Kidney tubule cell (primary cell): ENCODE results near the gene ZC4H2.
A peak's percentile ranks its signal among the peaks of the same experiment; 100 is the strongest.
"Not testable (repeated sequence)": the region's sequence is repeated elsewhere in the genome, so short reads cannot be mapped to it uniquely, and the experiment has no call there.

Source experiments
- DNase-seq: peaks from one replicate; pipeline ENCODE4 v3.0.0-alpha.2; 2018; ENCODE audit warnings: low spot score

Gene ZC4H2, protein sequence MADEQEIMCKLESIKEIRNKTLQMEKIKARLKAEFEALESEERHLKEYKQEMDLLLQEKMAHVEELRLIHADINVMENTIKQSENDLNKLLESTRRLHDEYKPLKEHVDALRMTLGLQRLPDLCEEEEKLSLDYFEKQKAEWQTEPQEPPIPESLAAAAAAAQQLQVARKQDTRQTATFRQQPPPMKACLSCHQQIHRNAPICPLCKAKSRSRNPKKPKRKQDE

DNA sequence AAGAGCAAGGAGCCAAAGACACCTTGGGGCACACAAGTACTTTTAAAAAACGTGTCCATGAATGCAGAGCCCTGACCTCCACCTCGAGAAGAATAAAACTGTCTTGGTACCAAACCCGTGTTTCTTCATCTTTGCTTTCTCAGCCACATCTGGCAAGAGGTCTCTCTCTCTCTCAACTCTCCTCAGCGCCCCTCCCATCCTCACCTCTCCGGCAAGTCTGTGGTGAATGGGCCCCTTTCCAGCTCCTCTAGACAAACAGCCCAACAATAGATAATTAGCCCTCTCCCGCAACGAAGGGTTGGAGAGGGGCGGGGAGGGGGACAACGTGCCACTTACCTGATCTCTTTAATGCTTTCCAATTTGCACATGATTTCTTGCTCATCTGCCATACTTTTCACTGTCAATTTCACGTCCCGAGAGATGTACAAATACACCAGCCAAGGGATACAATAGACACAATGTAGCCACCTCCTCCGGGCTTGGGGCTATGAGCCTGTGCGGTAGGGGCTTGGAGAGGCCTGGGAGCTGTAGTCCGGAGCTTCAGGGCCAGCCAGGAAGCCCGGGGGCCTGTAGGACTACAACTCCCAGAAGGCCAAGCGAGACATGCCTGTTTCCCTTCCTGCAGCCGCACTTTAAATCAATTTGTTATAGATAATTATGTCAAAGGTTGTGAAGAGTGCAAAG lies at the start of gene ZC4H2:
Gene ZC4H2, minus strand, starts transcription at position 462 of the 684 bp plus-strand sequence. Its CDS starts 73 bp downstream, at position 389.
- DNase-seq = peak; percentile 84

DNA sequence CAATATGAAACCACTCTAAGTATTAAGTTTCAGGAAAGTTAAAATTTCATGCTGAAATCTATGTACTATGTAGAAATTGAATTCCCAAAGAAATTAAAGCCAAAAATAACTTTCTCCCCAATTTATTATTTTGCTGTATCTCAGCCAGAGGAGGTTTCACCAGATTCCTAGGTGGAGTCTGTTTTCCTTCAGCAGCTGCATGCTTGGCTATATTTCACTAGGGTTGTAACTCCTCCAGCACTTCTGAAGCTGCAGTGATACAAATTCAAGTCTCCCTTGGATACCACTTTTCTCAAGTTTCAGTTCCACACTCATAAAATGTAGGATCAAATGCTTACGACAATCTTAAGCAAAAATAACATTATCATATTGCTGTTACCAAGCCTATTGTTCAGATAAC lies 41.2 kb upstream of the ZC4H2 start:
- no peak for DNase-seq

DNA sequence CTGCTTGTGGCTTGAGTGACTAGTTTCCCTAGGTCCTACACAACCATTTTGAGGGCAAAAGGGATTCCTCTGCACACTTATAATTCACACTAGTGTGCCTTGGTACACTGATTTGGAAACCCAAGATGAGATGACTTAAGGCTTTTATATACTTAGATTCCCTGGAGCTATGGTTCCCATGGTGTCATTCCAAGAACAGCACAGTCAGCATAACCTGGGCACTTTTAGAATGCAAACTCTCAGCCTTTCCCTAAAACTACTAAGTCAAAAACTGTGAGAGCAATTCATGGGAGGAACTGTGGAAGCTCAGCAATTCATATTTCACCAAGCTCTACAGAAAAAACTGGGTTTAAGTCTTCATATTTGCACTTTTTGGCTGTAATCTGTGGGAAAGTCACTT lies 38.0 kb upstream of the ZC4H2 start:
- DNase-seq = no peak

DNA sequence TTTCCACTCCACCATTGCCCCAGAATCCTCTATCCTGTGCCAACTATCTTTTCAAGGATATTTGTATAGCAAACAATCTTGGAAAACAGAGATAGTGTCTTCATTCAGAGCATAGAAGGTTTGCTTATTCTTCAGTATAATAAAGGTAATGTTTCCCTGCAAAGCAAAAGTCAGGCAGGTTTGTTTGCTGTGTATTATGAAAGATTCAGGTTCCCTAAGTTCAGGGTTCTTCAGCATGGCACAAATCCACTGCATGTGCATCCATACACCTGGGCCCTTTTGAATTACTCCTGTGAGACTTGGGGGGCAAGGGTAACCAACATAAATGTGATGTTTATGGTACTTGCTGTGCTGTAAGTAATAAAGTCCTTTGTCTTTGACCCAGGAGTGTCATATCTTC lies 33.2 kb upstream of the ZC4H2 start:
- no peak for DNase-seq

DNA sequence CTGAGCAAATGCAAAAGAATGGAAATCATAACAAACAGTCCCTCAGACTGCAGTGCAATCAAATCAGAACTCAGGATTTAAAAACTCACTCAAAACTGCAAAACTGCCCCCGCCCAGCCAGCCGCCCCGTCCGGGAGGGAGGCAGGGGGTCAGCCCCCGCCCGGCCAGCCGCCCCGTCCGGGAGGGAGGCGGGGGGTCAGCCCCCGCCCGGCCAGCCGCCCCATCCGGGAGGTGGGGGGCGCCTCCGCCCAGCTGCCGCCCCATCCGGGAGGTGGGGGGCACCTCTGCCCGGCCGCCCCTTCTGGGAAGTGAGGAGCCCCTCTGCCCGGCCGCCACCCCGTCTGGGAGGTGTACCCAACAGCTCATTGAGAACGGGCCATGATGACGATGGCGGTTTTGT lies 26.0 kb upstream of the ZC4H2 start:
- DNase-seq = not testable (repeated sequence)

DNA sequence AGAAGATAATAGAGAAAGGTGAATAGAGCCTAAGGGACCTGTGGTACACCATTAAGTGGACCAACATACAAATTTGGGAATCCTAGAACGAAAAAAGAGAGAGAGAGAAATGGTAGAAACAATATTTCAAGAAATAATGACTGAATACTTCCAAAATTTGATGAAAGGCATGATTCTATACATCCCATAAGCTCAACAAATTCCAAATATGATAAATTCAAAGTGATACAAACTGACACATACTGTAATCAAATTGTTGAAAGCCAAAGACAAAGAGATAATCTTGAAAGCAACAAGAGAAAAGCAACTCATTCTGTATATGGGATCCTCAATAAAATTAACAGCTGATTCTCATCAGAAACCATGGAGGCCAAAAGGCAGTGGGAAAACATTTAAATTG lies 20.6 kb upstream of the ZC4H2 start:
- no peak for DNase-seq

DNA sequence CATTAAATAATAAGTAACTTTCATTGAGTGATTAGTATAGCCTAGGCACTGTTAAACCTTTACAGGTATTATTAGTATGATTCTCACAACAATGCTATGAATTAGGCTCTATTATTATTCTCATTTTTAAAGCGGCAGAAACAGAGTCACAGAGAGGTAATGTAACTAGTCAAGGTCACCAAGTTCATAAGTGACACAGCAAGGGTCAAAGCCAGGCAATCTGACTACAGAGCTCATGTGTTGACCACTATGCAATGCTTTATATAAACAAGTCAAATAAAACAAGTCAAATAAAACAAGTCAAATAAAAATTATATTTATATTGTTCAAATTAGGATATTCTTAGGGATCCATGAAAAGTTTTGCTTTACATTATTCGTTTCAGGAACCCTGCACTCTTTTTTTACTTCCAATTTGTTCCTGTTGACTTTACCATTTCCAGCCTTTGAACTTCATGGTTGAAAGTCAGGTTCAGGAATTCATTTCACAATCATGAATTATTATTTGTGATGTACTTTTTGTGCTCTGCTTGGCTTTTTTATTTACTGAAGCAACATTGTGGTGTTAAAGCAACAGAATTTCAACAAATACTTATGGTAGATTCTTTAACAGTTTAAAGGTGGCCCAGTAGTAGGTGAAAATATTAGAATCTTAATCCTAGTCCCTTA lies 18.0 kb upstream of the ZC4H2 start:
- DNase-seq = no peak

DNA sequence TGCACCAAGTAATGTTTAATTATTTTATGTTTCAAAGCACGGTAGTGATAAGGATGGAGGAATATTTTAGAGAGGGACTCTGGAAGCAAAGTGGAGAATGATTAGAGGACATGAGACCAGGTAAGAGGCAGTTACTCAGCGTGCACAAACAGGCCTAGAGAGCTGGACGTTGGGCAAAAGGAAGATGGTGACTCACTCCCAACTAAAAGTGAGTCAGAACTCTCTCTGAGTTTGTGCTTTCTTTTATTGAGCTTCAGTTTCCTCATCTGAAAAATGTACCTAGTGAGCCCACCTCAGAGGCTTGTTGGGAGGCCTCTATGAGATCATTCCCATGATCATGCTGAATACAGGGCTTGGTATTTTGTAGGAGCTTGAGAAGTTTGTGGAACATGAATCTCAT lies 1.6 kb upstream of the ZC4H2 start:
- peak; percentile 76 for DNase-seq

DNA sequence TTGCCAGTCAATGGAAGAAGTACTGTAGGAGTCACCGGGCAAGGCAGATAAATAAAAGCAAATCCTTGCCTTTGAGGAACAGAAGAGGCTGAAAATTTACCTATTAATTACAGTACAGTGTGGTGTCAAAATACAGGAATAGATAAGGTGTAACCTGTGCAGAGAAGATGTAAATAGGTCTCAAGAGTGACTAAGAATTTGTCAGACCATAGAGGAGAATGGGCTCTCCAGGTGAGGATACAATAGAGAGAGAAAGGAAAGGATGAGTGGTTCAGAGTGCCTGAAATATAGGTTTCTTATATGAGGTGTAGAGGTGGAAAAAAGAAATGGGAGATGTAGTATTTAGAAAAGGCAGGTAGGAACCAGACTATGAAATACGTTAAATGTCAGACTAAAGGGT lies 801 bp upstream of the ZC4H2 start:
- peak; percentile 3 for DNase-seq

DNA sequence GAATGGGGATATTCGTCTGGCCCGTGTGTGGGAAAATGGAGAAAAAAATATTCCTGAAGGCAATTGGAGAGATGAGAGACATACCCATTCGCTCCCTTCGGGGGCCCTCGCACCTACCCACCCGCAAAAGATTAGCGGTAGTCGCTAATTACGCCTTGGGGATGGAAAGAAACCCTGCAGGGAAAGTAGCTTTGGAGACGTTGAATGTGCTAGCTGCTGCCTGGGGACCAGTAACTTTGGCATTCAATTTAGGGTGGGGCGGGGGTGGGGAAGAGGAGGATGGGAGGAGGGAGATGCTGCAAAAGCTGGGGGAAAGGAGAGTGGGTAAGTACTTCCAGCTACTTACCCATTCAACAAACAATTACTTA lies 407 bp upstream of the ZC4H2 start:
- DNase-seq = no peak

DNA sequence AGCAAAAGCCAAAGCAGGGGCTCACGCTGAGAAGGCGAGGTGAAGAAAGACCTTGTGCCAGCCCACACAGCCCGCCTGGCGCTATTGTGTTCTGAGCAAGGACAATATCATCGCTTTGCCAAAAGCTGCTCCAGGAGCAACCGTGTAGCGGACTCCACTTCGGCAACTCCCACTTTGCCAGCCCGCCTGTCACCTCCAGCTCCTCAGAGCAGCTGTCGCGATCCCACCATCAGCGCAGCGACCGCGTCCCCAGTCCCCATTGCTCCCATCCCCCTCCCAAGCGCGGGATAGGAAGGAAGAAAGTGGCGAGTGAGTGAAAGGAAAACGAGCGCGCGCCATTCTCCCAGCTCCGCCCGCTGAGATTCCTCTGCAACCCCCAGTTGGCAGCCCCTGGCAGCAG lies 759 bp downstream of the ZC4H2 start:
- peak; percentile 21 for DNase-seq

DNA sequence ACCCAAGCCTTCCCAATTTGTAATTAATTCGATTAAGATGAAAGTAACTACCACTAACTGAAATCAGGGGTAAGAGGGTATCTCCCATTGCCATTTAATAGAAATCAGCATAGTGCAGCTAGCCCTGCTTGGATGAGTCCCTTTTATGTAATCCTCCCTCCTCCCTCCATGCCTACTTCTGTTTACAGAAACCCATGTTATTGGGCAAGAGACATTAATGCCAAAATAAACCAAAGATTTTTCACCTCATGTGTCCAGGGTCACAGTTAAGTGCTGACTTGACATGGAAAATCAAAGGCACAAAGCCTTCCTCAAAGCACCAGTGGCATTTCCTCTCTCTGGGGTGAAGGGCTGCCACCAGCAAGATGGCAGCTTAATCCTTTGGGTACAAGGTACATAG lies 50.8 kb downstream of the ZC4H2 start:
- no peak for DNase-seq

DNA sequence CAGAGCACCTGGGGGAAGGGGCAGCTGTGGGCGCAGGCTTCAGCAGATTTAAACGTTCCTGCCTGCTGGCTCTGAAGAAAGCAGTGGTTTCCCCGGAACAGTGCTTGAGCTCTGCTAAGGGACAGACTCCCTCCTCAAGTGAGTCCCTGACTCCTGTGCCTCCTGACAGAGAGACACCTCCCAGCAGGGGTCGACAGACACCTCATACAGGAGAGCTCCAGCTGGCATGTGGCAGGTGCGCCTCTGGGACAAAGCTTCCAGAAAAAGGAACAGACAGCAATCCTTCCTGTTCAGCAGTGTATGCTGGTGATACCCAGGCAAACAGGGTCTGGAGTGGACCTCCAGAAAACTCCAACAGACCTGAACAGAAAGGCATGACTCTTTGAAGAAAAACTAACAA lies 68.1 kb downstream of the ZC4H2 start:
- no peak for DNase-seq

DNA sequence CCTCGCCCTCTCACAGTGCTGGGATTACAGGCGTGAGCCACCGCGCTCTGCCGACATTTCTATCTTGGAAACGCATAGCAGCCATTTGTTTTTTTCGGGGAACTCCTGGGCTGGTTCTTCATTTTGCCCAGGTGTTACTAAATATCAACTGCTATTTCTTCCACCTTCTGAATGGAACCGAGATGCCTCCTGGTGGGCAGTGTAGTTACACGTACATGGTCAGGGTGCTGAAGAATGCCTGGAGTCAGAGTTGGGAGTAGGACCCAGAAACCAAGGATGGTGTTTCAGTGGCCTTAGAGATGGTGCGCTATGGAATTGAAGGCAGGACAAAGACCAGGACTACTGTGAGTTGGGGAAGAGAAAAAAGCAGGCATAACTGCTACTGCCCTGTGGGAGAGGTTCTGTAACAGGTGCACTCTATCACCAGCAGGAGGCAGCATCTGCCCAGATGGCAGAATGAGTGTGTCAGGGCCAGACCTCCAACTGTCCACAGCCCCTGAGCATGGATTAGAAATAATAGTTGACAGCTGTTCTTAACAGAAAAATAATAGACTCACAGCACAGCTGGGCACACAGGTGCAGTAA lies 81.7 kb downstream of the ZC4H2 start:
- DNase-seq = peak; percentile 22

DNA sequence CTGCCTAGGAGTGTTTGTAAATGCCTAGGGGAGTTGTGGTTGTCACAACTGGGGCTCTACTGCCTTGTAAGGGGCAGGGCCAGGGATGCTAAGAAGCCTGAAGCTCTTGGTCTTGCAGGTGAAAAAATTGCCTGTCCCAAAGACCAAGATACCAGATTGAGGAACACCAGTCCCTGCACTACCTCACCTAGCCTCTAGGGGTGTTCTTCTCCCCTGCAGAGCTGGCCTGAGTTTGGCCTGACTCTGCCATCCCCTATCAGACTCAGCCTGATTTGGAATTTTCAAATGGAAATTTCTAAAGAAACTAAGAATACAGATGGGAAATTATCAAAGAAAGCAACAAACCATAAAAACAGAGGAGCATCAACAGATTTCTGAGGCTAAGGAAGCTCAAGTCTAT lies 90.4 kb downstream of the ZC4H2 start:
- no peak for DNase-seq

DNA sequence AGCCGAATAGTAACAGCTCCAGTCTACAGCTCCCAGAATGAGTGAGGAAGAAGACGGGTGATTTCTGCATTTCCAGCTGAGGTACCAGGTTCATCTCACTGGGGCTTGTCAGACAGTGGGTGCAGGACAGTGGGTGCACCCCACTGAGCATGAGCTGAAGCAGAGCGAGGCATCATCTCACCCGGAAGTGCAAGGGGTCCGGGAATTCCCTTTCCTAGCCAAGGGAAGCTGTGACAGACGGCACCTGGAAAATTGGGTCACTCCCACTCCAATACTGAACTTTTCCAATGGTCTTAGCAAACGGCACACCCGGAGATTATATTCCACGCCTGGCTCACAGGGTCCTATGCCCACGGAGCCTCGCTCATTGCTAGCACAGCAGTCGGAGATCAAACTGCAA lies 97.5 kb downstream of the ZC4H2 start:
- DNase-seq = not testable (repeated sequence)

DNA sequence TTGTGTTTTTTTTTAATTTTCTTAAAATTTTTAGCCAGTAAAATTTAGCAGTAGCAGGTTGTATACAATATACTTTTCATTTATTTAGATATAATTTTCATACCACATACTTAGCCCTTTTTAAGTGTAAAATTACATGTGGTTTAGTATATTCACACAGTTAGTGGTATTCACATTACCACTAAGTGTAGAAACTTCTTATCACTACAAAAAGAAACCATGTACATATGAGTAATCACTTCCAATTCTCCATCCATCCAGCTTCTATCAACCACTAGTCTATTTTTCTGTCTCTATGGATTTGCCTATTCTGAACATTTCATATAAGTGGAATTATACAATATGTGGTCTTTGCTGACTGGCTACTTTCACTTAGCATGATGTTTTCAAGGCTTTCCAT lies 109.0 kb downstream of the ZC4H2 start:
- no peak for DNase-seq
